GM12878 (cell line): Measurements from ENCODE around the gene XG. TPM values are rescaled to one million over a fixed set of nuclear protein-coding genes. Genes with fewer than 3 reads are reported as not detected.

Experiments used
- ATAC-seq: fragments of 200-7000 bp; cut with Tn5 transposase; 3 replicates; pipeline ENCODE4 v1.9.1; 2020; ENCODE audit warnings: mild to moderate bottlenecking, moderate library complexity
- BruUV-seq: library from RNA; stranded (reverse); fragments of 400-500 nt; replicated peaks from 2 replicates; lab custom pipeline; 2021; lab: Mats Ljungman, UMichigan
- CTCF ChIA-PET: fragments of 300-600 bp; sonication (Branson Sonifier 250); formaldehyde crosslinking; extraction: SDS; loops from one replicate; lab custom pipeline; 2021; ENCODE audit warnings: inconsistent platforms; lab: Yijun Ruan, JAX
- POLR2A ChIA-PET: fragments of 350-600 bp; formaldehyde crosslinking; extraction: SDS; loops from one replicate; lab custom pipeline; 2021; ENCODE audit warnings: inconsistent platforms; lab: Charles Lee
- RAD21 ChIA-PET: fragments of 300-600 bp; sonication (Branson Sonifier 250); formaldehyde crosslinking; loops from one replicate; lab custom pipeline; 2023; ENCODE audit warnings: antibody characterized with exemption; ENCODE audit not compliant: unreplicated experiment; lab: Charles Lee
- SMC1A ChIA-PET: fragments of 300-600 bp; sonication (Branson Sonifier 250); formaldehyde crosslinking; loops from one replicate; lab custom pipeline; 2023; ENCODE audit not compliant: unreplicated experiment, uncharacterized antibody; lab: Charles Lee
- DNase-seq: peaks from one replicate; pipeline ENCODE4 v3.0.0-alpha.2; 2011; ENCODE audit warnings: low read depth, low spot score
- FAIRE-seq: peaks from 3 replicates; lab custom pipeline; 2011; peaks lifted over from hg19 to GRCh38; lab: Jason Lieb, UNC
- H2AFZ ChIP-seq: 2 replicates; pipeline ENCODE4 v1.6.0; 2011; ENCODE audit warnings: low read depth, low read length, control low read depth; ENCODE audit not compliant: control insufficient read depth
- H3K27ac ChIP-seq: 2 replicates; pipeline ENCODE4 v1.5.1; 2011; ENCODE audit warnings: control low read depth; ENCODE audit not compliant: control insufficient read depth, insufficient read depth
- H3K27me3 ChIP-seq, 2 experiments: replicated peaks in 1 of 2; 2 replicates each; pipeline versions ENCODE4 v1.6.0 to v1.6.1; 2011; ENCODE audit warnings: low read length in 1 of 2; ENCODE audit not compliant: control insufficient read depth in 2 of 2, insufficient read depth in 2 of 2
- H3K36me3 ChIP-seq, 2 experiments: 2 replicates each; pipeline ENCODE4 v1.5.1; 2011; ENCODE audit warnings: low read length in 1 of 2; ENCODE audit not compliant: control insufficient read depth in 2 of 2, insufficient read depth in 2 of 2
- H3K4me1 ChIP-seq: 2 replicates; pipeline ENCODE4 v1.6.1; 2011; ENCODE audit warnings: mild to moderate bottlenecking, low read length, moderate library complexity, mixed read lengths; ENCODE audit not compliant: control insufficient read depth, insufficient read depth
- H3K4me2 ChIP-seq: 2 replicates; pipeline ENCODE4 v1.6.0; 2011; ENCODE audit warnings: control low read depth; ENCODE audit not compliant: control insufficient read depth, insufficient read depth
- H3K4me3 ChIP-seq: fragments of 200-600 bp; sonication (generic); 2 replicates; pipeline ENCODE4 v1.5.1; 2016
- H3K79me2 ChIP-seq: 2 replicates; pipeline ENCODE4 v1.6.0; 2011; ENCODE audit warnings: low read length; ENCODE audit not compliant: control insufficient read depth, insufficient read depth
- H3K9ac ChIP-seq: 2 replicates; pipeline ENCODE4 v1.8.0; 2011; ENCODE audit warnings: low read length, control low read depth, mixed read lengths; ENCODE audit not compliant: control insufficient read depth, insufficient read depth
- H3K9me3 ChIP-seq: replicated peaks from 3 replicates; pipeline ENCODE4 v1.5.1; 2011; ENCODE audit warnings: mild to moderate bottlenecking, low read length; ENCODE audit not compliant: control insufficient read depth, insufficient read depth
- H4K20me1 ChIP-seq: 2 replicates; pipeline ENCODE4 v1.6.0; 2011; ENCODE audit not compliant: control insufficient read depth, insufficient read depth
- BACH1 ChIP-seq: fragments of 450-650 bp; IDR thresholded peaks from 2 replicates; pipeline ENCODE4 v1.6.1; 2017; ENCODE audit warnings: mild to moderate bottlenecking, borderline replicate concordance
- EED ChIP-seq: sonication (generic); IDR thresholded peaks from 2 replicates; pipeline ENCODE4 v1.6.1; 2016; ENCODE audit warnings: antibody characterized with exemption, low read depth
- ESRRA ChIP-seq: IDR thresholded peaks from 2 replicates; pipeline ENCODE4 v1.6.1; 2012; ENCODE audit warnings: mild to moderate bottlenecking, low read length, improper control_type of control experiment
- FOS ChIP-seq: IDR thresholded peaks from 3 replicates; pipeline ENCODE4 v1.6.1; 2011; ENCODE audit warnings: borderline replicate concordance; ENCODE audit not compliant: insufficient read length; ENCODE audit errors: extremely low read depth
- MXI1 ChIP-seq: fragments of 150-350 bp; IDR thresholded peaks from 2 replicates; pipeline ENCODE4 v1.6.1; 2011; ENCODE audit warnings: low read depth, mild to moderate bottlenecking, inconsistent platforms, low read length, improper control_type of control experiment
- NFXL1 ChIP-seq: fragments of 450-650 bp; IDR thresholded peaks from 2 replicates; pipeline ENCODE4 v1.6.1; 2017; ENCODE audit warnings: antibody characterized with exemption, mild to moderate bottlenecking, borderline replicate concordance
- POLR2AphosphoS5 ChIP-seq: IDR thresholded peaks from 2 replicates; pipeline ENCODE4 v1.6.1; 2011; ENCODE audit warnings: mild to moderate bottlenecking, low read length, inconsistent platforms
- SIN3A ChIP-seq: IDR thresholded peaks from 2 replicates; pipeline ENCODE4 v1.6.1; 2012; ENCODE audit warnings: low read depth, low read length, improper control_type of control experiment
- SIX5 ChIP-seq: IDR thresholded peaks from 2 replicates; pipeline ENCODE4 v1.6.1; 2011; ENCODE audit warnings: mild to moderate bottlenecking, low read depth, low read length, moderate library complexity; ENCODE audit not compliant: severe bottlenecking
- SREBF1 ChIP-seq: IDR thresholded peaks from 2 replicates; pipeline ENCODE4 v1.6.1; 2012; ENCODE audit warnings: mild to moderate bottlenecking, low read length
- TBL1XR1 ChIP-seq: IDR thresholded peaks from 2 replicates; pipeline ENCODE4 v1.6.1; 2012; ENCODE audit warnings: low read depth, low read length, improper control_type of control experiment
- ZNF207 ChIP-seq: fragments of 450-650 bp; IDR thresholded peaks from 2 replicates; pipeline ENCODE4 v1.6.1; 2014; ENCODE audit warnings: antibody characterized with exemption, mild to moderate bottlenecking, borderline replicate concordance
- WGBS: methylation state at CpG from one replicate; pipeline ENCODE4 v1.1.6; 2016; ENCODE audit warnings: low lambda C conversion rate; ENCODE audit not compliant: insufficient replicate concordance, insufficient coverage; ENCODE audit errors: missing lambda C conversion rate; 5-methylcytosine and 5-hydroxymethylcytosine counted together
- in situ Hi-C: fragments of 300-500 bp; cut with MboI; formaldehyde crosslinking; loops from 9 replicates; pipeline ENCODE4 v1.14.3; 2018; ENCODE audit warnings: mixed read lengths
- intact Hi-C: fragments of 100-400 bp; cut with micrococcal nuclease; formaldehyde crosslinking; loops from one replicate; pipeline ENCODE4 v1.14.2; 2022; ENCODE audit not compliant: unreplicated experiment
- polyA plus RNA-seq, 11 experiments: library from polyadenylated mRNA; depleted of rRNA in 4 of 11; unstranded in 6 of 11; stranded (reverse) in 5 of 11; fragments of >200 nt; fragmentation: Nextera tagmentation in 4 of 11; fragmentation: Illumina TruSeq in 1 of 11; extraction: Ambion mirVana in 4 of 11; extraction: Trizol in 1 of 11; gene quantifications; 1 replicate in 1 of 11; 2 replicates in 10 of 11; pipeline versions ENCODE4 v1.2.1 to v1.2.3, GENCODE V29; 2011 to 2016; ENCODE audit warnings: inconsistent platforms in 2 of 11, missing spikeins in 2 of 11, low read depth in 1 of 11
- total RNA-seq, 4 experiments: library from RNA; depleted of rRNA in 3 of 4; stranded (reverse); fragments of >200 nt in 3 of 4; fragmentation: Illumina TruSeq in 1 of 4; extraction: Trizol in 1 of 4; gene quantifications; 2 replicates each; pipeline versions ENCODE4 v1.2.1 to v1.2.3, GENCODE V29; 2013 to 2021
- TF ChIP-seq, protein P1 (sequence below): fragments of 450-650 bp; formaldehyde crosslinking; IDR thresholded peaks from 2 replicates; pipeline ENCODE4 v1.4.0; 2020; ENCODE audit warnings: mild to moderate bottlenecking, moderate library complexity
- TF ChIP-seq, protein P2 (sequence below): fragments of 450-650 bp; IDR thresholded peaks from 2 replicates; pipeline ENCODE4 v1.6.1; 2016; ENCODE audit warnings: mild to moderate bottlenecking
- TF ChIP-seq, protein P3 (sequence below): fragments of 450-650 bp; IDR thresholded peaks from 2 replicates; pipeline ENCODE4 v1.6.1; 2017; ENCODE audit warnings: mild to moderate bottlenecking, moderate library complexity

The XG gene
- total and polyA plus RNA-seq, 10 of the 15 experiments (the other 5 are each of a cell fraction or from before 2014, with no cell fraction given): not detected

DNA sequence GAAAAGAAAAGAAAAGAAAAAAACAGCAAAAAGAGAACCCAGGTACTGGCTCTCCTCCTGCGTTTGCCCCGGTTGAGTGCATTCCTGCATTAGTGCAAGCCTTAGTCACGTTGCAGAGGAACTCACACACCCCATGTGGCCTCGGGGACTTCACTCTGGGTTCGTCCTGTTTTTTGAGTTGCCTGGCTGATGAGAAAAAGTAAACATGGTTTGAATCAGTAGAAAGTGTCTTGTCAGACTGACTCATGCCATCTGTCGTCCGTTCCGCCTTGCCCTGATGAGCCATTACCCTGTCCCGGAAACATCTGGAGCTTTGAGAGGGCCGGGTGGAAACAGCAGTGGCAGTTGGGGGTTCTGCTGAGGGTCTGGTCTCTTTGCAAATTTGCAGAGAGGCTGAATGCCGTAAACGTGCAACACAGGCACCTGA lies 44.5 kb upstream of the XG start:
- intact Hi-C loops (no loop called here), in situ Hi-C loops (no loop called here)
- FAIRE-seq: peak; percentile 97
- DNase-seq: peak; percentile 95
- Histone ChIP-seq H3K4me2 (peak overlapping the region; percentile 64), H3K4me1 (peaks cover 34% of the 10 kb centered on the region), H3K4me3 (peak overlapping the region; percentile 52; the same call in 1 of the 2 replicates), H3K36me3 (peaks cover 0 to 2% of the 10 kb centered on the region in 2 experiments; a peak in 2 of 4 replicates), H2AFZ (peak overlapping the region; percentile 5; the same call in 1 of the 2 replicates), H3K79me2 (peaks cover 20% of the 10 kb centered on the region), H4K20me1 (no peaks in the 10 kb centered on the region), H3K9me3 (no peaks in the 10 kb centered on the region; the same call in 2 of the 3 replicates), H3K27ac (peak overlapping the region; percentile 63), H3K27me3 (no peaks in the 10 kb centered on the region), H3K9ac (no peak overlapping the region)
- BruUV-seq: no TSS peak
- SMC1A ChIA-PET: no interaction called here
- 1% methylated on average over 12 of the region's 12 CpGs for WGBS
- RAD21 ChIA-PET: no interaction called here
- CTCF ChIA-PET: no interaction called here
- ATAC-seq: peak; percentile 93
- POLR2A ChIA-PET: no interaction called here
- TF ChIP-seq BACH1 (peak; percentile 92), TBL1XR1 (no peak), ZNF207 (no peak), ESRRA (no peak), NFXL1 (no peak), SIN3A (no peak), SIX5 (no peak), MXI1 (peak; percentile 86), EED (peak; percentile 52; the same call in 1 of the 2 replicates), POLR2AphosphoS5 (no peak), SREBF1 (no peak), FOS (no peak)
- TF ChIP-seq, protein P1, sequence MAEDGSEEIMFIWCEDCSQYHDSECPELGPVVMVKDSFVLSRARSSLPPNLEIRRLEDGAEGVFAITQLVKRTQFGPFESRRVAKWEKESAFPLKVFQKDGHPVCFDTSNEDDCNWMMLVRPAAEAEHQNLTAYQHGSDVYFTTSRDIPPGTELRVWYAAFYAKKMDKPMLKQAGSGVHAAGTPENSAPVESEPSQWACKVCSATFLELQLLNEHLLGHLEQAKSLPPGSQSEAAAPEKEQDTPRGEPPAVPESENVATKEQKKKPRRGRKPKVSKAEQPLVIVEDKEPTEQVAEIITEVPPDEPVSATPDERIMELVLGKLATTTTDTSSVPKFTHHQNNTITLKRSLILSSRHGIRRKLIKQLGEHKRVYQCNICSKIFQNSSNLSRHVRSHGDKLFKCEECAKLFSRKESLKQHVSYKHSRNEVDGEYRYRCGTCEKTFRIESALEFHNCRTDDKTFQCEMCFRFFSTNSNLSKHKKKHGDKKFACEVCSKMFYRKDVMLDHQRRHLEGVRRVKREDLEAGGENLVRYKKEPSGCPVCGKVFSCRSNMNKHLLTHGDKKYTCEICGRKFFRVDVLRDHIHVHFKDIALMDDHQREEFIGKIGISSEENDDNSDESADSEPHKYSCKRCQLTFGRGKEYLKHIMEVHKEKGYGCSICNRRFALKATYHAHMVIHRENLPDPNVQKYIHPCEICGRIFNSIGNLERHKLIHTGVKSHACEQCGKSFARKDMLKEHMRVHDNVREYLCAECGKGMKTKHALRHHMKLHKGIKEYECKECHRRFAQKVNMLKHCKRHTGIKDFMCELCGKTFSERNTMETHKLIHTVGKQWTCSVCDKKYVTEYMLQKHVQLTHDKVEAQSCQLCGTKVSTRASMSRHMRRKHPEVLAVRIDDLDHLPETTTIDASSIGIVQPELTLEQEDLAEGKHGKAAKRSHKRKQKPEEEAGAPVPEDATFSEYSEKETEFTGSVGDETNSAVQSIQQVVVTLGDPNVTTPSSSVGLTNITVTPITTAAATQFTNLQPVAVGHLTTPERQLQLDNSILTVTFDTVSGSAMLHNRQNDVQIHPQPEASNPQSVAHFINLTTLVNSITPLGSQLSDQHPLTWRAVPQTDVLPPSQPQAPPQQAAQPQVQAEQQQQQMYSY (CRISPR knock-in tag): no peak
- TF ChIP-seq, protein P2, sequence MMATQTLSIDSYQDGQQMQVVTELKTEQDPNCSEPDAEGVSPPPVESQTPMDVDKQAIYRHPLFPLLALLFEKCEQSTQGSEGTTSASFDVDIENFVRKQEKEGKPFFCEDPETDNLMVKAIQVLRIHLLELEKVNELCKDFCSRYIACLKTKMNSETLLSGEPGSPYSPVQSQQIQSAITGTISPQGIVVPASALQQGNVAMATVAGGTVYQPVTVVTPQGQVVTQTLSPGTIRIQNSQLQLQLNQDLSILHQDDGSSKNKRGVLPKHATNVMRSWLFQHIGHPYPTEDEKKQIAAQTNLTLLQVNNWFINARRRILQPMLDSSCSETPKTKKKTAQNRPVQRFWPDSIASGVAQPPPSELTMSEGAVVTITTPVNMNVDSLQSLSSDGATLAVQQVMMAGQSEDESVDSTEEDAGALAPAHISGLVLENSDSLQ: peak; percentile 91
- TF ChIP-seq, protein P3, sequence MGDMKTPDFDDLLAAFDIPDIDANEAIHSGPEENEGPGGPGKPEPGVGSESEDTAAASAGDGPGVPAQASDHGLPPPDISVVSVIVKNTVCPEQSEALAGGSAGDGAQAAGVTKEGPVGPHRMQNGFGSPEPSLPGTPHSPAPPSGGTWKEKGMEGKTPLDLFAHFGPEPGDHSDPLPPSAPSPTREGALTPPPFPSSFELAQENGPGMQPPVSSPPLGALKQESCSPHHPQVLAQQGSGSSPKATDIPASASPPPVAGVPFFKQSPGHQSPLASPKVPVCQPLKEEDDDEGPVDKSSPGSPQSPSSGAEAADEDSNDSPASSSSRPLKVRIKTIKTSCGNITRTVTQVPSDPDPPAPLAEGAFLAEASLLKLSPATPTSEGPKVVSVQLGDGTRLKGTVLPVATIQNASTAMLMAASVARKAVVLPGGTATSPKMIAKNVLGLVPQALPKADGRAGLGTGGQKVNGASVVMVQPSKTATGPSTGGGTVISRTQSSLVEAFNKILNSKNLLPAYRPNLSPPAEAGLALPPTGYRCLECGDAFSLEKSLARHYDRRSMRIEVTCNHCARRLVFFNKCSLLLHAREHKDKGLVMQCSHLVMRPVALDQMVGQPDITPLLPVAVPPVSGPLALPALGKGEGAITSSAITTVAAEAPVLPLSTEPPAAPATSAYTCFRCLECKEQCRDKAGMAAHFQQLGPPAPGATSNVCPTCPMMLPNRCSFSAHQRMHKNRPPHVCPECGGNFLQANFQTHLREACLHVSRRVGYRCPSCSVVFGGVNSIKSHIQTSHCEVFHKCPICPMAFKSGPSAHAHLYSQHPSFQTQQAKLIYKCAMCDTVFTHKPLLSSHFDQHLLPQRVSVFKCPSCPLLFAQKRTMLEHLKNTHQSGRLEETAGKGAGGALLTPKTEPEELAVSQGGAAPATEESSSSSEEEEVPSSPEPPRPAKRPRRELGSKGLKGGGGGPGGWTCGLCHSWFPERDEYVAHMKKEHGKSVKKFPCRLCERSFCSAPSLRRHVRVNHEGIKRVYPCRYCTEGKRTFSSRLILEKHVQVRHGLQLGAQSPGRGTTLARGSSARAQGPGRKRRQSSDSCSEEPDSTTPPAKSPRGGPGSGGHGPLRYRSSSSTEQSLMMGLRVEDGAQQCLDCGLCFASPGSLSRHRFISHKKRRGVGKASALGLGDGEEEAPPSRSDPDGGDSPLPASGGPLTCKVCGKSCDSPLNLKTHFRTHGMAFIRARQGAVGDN: no peak
